SK-N-SH treated with all-trans-retinoic acid at 6 μM for 48 hours (cell line): Measurements from ENCODE around the gene CSNK2A1.
A peak's percentile ranks its signal among the peaks of the same experiment; 100 is the strongest.

Experiments
- ATAC-seq: fragments of 200-7000 bp; cut with Tn5 transposase; 3 replicates; pipeline ENCODE4 v1.9.1; 2020; ENCODE audit warnings: mild to moderate bottlenecking, moderate library complexity
- ARNTL ChIP-seq: fragments of 450-650 bp; formaldehyde crosslinking; IDR thresholded peaks from 2 replicates; pipeline ENCODE4 v1.5.0; 2020; ENCODE audit warnings: low read depth, mild to moderate bottlenecking, moderate library complexity, borderline replicate concordance
- BACH2 ChIP-seq: fragments of 250-450 bp; sonication (Bioruptor Pico); IDR thresholded peaks from 2 replicates; pipeline ENCODE4 v1.9.0; 2021; ENCODE audit warnings: mild to moderate bottlenecking, borderline replicate concordance
- CSDC2 ChIP-seq: fragments of 250-450 bp; sonication (Bioruptor Pico); IDR thresholded peaks from 2 replicates; pipeline ENCODE4 v1.5.0; 2020; ENCODE audit warnings: mild to moderate bottlenecking, moderate library complexity
- ESRRG ChIP-seq: fragments of 250-450 bp; sonication (Bioruptor Pico); IDR thresholded peaks from 2 replicates; pipeline ENCODE4 v1.6.1; 2021; ENCODE audit warnings: mild to moderate bottlenecking
- GLIS3 ChIP-seq: fragments of 250-450 bp; sonication (Bioruptor Pico); IDR thresholded peaks from 2 replicates; pipeline ENCODE4 v1.5.0; 2020; ENCODE audit warnings: mild to moderate bottlenecking, moderate library complexity
- OSR1 ChIP-seq: fragments of 250-450 bp; sonication (Bioruptor Pico); IDR thresholded peaks from 2 replicates; pipeline ENCODE4 v1.8.0; 2022; ENCODE audit warnings: moderate library complexity, mild to moderate bottlenecking, inconsistent platforms
- RARB ChIP-seq: fragments of 250-450 bp; sonication (Bioruptor Pico); IDR thresholded peaks from 2 replicates; pipeline ENCODE4 v1.8.0; 2021; ENCODE audit warnings: mild to moderate bottlenecking, moderate library complexity
- SNAI2 ChIP-seq: fragments of 250-450 bp; sonication (Bioruptor Pico); IDR thresholded peaks from 2 replicates; pipeline ENCODE4 v1.5.0; 2020; ENCODE audit warnings: mild to moderate bottlenecking, moderate library complexity
- TOX ChIP-seq: fragments of 250-450 bp; sonication (Bioruptor Pico); IDR thresholded peaks from 2 replicates; pipeline ENCODE4 v1.8.0; 2021; ENCODE audit warnings: mild to moderate bottlenecking, moderate library complexity, borderline replicate concordance
- ZC3H10 ChIP-seq: fragments of 250-450 bp; sonication (Bioruptor Pico); IDR thresholded peaks from 2 replicates; pipeline ENCODE4 v1.5.1; 2021; ENCODE audit warnings: mild to moderate bottlenecking, moderate library complexity
- ZFP3 ChIP-seq: fragments of 250-450 bp; sonication (Bioruptor Pico); IDR thresholded peaks from 2 replicates; pipeline ENCODE4 v1.5.0; 2020; ENCODE audit warnings: mild to moderate bottlenecking, moderate library complexity
- ZFP30 ChIP-seq: fragments of 450-650 bp; formaldehyde crosslinking; IDR thresholded peaks from 2 replicates; pipeline ENCODE4 v1.5.0; 2022; ENCODE audit warnings: mild to moderate bottlenecking, moderate library complexity
- ZNF565 ChIP-seq: fragments of 450-650 bp; formaldehyde crosslinking; conservative IDR thresholded peaks from 2 replicates; pipeline ENCODE4 v1.5.0; 2020; ENCODE audit warnings: low read depth, mild to moderate bottlenecking, moderate library complexity
- ZNF8 ChIP-seq: fragments of 450-650 bp; formaldehyde crosslinking; IDR thresholded peaks from 2 replicates; pipeline ENCODE4 v1.5.0; 2020; ENCODE audit warnings: mild to moderate bottlenecking, moderate library complexity
- TF ChIP-seq, protein P1 (sequence below): fragments of 250-450 bp; sonication (Bioruptor Pico); IDR thresholded peaks from 2 replicates; pipeline ENCODE4 v1.5.0; 2020; ENCODE audit warnings: mild to moderate bottlenecking, moderate library complexity
- TF ChIP-seq, protein P2 (sequence below): fragments of 250-450 bp; sonication (Bioruptor Pico); IDR thresholded peaks from 2 replicates; pipeline ENCODE4 v1.8.0; 2020; ENCODE audit warnings: mild to moderate bottlenecking, moderate library complexity, borderline replicate concordance
- TF ChIP-seq, protein P3 (sequence below): fragments of 250-450 bp; sonication (Bioruptor Pico); IDR thresholded peaks from 2 replicates; pipeline ENCODE4 v1.5.1; 2020; ENCODE audit warnings: low read depth, mild to moderate bottlenecking, moderate library complexity
- TF ChIP-seq, protein P4 (sequence below): fragments of 250-450 bp; sonication (Bioruptor Pico); IDR thresholded peaks from 2 replicates; pipeline ENCODE4 v1.5.1; 2021; ENCODE audit warnings: mild to moderate bottlenecking, moderate library complexity
- TF ChIP-seq, protein P5 (sequence below): fragments of 250-450 bp; sonication (Bioruptor Pico); IDR thresholded peaks from 2 replicates; pipeline ENCODE4 v1.8.0; 2021; ENCODE audit warnings: low read depth, mild to moderate bottlenecking, moderate library complexity, borderline replicate concordance

Gene CSNK2A1

DNA sequence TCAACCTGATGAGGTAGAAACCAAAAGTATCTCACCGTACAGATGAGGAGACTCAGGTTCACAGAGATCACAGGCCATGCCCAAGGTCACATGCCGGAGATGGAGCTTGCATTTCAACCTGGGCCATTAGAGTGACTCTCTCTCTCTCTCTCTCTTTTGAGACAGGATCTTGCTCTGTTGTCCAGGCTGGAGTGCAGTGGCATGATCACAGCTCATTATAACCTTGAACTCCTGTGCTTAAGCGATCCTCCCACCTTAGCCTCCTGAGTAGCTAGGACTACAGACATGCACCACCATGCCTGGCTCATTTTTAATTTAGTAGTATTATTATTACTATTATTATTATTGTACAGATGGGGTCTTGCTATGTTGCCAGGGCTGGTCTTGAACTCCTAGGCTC lies 2.8 kb upstream of the CSNK2A1 start (continued):
- TF ChIP-seq, protein P1, sequence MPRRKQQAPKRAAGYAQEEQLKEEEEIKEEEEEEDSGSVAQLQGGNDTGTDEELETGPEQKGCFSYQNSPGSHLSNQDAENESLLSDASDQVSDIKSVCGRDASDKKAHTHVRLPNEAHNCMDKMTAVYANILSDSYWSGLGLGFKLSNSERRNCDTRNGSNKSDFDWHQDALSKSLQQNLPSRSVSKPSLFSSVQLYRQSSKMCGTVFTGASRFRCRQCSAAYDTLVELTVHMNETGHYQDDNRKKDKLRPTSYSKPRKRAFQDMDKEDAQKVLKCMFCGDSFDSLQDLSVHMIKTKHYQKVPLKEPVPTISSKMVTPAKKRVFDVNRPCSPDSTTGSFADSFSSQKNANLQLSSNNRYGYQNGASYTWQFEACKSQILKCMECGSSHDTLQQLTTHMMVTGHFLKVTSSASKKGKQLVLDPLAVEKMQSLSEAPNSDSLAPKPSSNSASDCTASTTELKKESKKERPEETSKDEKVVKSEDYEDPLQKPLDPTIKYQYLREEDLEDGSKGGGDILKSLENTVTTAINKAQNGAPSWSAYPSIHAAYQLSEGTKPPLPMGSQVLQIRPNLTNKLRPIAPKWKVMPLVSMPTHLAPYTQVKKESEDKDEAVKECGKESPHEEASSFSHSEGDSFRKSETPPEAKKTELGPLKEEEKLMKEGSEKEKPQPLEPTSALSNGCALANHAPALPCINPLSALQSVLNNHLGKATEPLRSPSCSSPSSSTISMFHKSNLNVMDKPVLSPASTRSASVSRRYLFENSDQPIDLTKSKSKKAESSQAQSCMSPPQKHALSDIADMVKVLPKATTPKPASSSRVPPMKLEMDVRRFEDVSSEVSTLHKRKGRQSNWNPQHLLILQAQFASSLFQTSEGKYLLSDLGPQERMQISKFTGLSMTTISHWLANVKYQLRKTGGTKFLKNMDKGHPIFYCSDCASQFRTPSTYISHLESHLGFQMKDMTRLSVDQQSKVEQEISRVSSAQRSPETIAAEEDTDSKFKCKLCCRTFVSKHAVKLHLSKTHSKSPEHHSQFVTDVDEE: no peak
- TF ChIP-seq ESRRG (CRISPR knock-in tag) (no peak), CSDC2 (CRISPR knock-in tag) (no peak), ZNF8 (CRISPR knock-in tag) (no peak), TOX (CRISPR knock-in tag) (no peak), ZC3H10 (CRISPR knock-in tag) (no peak), BACH2 (no peak), ZFP30 (no peak), OSR1 (no peak), ARNTL (CRISPR knock-in tag) (no peak), SNAI2 (CRISPR knock-in tag) (no peak)
- TF ChIP-seq, protein P2, sequence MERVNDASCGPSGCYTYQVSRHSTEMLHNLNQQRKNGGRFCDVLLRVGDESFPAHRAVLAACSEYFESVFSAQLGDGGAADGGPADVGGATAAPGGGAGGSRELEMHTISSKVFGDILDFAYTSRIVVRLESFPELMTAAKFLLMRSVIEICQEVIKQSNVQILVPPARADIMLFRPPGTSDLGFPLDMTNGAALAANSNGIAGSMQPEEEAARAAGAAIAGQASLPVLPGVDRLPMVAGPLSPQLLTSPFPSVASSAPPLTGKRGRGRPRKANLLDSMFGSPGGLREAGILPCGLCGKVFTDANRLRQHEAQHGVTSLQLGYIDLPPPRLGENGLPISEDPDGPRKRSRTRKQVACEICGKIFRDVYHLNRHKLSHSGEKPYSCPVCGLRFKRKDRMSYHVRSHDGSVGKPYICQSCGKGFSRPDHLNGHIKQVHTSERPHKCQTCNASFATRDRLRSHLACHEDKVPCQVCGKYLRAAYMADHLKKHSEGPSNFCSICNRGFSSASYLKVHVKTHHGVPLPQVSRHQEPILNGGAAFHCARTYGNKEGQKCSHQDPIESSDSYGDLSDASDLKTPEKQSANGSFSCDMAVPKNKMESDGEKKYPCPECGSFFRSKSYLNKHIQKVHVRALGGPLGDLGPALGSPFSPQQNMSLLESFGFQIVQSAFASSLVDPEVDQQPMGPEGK (CRISPR knock-in tag): no peak
- TF ChIP-seq, all 23 proteins: peak for 0

DNA sequence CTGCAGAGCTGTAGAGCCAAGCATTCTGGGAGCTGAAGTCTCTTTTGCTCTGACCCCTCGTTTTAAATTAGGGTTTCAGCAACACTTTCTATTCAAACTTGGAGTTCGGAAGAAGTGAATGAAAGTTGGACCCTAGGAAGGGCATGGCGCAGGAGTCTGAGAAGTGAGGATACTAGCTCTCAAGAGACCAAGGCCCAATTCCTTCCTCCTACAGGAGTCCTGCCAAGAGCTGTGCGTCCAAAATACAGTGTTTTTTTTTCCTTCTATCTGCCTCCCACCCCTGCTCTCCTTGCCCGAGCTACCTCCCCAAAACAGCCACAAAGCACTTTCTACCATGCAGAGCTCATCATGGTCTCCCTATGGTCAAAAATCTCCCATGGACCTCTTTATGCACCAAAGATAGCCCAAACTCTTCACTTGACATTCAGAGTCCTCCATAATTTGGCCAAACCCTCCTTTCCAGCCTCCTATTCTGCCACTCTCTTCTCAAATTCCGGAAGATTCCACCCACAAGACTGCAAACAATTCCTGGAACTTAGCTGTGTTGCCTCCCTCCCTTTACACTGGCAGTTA lies 649 bp upstream of the CSNK2A1 start:
- TF ChIP-seq, protein P3, sequence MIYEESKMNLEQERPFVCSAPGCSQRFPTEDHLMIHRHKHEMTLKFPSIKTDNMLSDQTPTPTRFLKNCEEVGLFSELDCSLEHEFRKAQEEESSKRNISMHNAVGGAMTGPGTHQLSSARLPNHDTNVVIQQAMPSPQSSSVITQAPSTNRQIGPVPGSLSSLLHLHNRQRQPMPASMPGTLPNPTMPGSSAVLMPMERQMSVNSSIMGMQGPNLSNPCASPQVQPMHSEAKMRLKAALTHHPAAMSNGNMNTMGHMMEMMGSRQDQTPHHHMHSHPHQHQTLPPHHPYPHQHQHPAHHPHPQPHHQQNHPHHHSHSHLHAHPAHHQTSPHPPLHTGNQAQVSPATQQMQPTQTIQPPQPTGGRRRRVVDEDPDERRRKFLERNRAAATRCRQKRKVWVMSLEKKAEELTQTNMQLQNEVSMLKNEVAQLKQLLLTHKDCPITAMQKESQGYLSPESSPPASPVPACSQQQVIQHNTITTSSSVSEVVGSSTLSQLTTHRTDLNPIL (CRISPR knock-in tag): no peak
- TF ChIP-seq ZFP3 (CRISPR knock-in tag) (no peak), ZFP30 (no peak), GLIS3 (CRISPR knock-in tag) (no peak), RARB (CRISPR knock-in tag) (no peak)
- TF ChIP-seq, protein P4, sequence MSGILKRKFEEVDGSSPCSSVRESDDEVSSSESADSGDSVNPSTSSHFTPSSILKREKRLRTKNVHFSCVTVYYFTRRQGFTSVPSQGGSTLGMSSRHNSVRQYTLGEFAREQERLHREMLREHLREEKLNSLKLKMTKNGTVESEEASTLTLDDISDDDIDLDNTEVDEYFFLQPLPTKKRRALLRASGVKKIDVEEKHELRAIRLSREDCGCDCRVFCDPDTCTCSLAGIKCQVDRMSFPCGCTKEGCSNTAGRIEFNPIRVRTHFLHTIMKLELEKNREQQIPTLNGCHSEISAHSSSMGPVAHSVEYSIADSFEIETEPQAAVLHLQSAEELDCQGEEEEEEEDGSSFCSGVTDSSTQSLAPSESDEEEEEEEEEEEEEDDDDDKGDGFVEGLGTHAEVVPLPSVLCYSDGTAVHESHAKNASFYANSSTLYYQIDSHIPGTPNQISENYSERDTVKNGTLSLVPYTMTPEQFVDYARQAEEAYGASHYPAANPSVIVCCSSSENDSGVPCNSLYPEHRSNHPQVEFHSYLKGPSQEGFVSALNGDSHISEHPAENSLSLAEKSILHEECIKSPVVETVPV: no peak
- TF ChIP-seq, all 23 proteins: peak for 0
- ATAC-seq: no peak

DNA sequence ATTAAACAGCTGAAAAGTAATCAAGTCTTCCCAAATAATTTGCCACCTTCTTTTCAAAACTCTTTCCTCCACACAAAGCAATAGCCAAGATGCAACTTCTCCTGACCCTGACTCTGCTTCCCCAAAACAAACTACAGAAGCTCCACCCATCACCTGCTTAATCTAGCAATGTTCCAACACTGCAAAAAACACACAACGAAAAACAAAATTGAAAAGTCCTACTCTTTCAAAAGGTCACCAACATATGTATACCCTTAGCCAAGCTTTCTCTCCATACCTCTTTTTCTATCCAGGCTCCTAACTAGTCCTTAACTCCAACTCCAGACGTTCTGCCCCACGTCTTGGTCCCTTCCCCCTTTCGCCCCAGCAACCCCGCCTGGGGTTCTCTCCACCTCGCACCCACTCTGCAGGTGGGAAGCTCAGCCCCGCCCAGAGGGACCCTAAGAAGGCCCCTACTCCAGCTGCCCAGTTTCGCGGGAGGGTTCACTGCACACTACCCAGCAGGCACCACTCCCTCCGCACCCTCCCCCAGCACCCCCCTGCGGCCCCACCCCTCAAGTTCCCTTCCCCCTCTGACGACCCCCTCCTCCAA lies 717 bp downstream of the CSNK2A1 start:
- ATAC-seq: peak; percentile 18; the same call in 2 of the 3 replicates
- TF ChIP-seq ARNTL (CRISPR knock-in tag) (no peak), ZNF565 (CRISPR knock-in tag) (no peak)
- TF ChIP-seq, protein P5, sequence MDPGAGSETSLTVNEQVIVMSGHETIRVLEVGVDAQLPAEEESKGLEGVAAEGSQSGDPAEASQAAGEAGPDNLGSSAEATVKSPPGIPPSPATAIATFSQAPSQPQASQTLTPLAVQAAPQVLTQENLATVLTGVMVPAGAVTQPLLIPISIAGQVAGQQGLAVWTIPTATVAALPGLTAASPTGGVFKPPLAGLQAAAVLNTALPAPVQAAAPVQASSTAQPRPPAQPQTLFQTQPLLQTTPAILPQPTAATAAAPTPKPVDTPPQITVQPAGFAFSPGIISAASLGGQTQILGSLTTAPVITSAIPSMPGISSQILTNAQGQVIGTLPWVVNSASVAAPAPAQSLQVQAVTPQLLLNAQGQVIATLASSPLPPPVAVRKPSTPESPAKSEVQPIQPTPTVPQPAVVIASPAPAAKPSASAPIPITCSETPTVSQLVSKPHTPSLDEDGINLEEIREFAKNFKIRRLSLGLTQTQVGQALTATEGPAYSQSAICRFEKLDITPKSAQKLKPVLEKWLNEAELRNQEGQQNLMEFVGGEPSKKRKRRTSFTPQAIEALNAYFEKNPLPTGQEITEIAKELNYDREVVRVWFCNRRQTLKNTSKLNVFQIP: no peak
